ENCODE data around the gene DACT2. TPM values are rescaled to one million over a fixed set of nuclear protein-coding genes. Genes with fewer than 3 reads are reported as not detected.

DACT2 gene
- total RNA-seq, 1 experiment from 2014 or later = not detected

DNA sequence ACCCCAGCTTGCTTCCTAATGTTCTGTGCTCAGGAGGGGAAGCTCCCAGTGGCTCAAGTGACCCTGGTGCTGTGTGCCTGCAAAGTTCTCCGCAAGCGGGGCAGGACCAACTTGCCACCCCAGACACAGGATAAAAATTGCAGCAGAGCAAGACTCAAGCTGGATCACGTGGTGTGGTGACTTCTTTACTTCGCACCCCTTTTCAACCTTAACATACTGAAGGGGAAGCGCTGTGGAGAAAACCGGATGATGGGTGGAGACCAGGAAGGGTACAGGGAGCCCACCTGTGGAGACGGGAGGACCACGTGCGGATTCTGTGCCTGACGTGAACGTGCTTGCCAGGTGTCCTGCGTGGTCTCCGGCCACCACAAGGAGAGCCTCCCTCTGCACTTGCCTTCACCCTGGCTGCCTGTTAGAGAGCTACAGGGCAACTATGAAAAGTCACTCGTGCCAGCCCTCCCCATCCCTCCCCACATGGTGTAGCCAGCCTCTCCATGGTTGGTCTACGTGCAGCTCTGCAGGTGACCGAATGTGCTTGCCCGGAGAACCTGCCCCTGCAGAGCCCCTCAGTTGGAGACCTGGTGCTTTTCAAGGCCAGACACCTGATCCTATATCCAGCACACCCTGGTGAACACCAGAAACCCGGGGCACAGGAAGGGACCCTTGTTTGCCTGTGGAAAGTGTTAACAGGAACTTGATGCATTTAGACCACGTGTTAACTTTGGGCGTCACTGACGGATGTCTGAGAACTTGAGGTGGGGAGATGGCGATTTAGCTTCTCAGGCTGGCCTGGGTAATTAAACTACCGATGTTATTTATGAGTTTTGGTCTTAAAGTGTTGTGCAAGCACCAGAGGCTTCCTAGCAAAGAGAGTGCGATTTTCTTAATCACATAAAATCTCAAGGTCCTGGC is 23.9 kb upstream of the DACT2 start:
- no peaks in the 10 kb centered on the region; the same call in 1 of the 2 replicates for H3K9me3 ChIP-seq (replicated peaks)
- H3K27me3 ChIP-seq (replicated peaks) = no peaks in the 10 kb centered on the region
- no peaks in the 10 kb centered on the region for H3K4me1 ChIP-seq (replicated peaks)
- no peak for DNase-seq (ENCODE audit: low read depth in 1 of 2, low spot score in 2 of 2)
- no peak overlapping the region for H3K4me3 ChIP-seq
- no peak overlapping the region for H3K27ac ChIP-seq
- H3K36me3 ChIP-seq = no peaks in the 10 kb centered on the region

DNA sequence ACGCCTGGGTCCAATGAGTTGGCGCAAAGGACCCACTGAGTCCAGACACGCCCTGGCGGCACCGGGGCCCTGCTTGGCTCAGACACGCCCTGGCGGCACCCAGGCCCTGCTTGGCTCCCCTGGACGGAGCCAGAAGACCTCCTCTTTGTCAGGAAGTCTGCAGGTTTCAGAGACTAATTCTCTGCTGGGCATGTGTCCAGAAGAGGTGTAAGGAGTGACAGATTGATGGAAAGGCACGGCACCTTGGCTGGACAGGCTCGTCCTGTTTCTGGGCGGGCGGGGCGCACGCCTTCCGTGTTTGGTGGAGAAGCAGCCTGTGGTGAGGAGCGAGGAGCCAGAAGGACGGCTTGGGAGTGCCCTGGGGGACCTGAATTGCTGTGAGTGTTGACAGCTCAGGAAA is 23.1 kb upstream of the DACT2 start:
- Histone ChIP-seq H3K9me3 (replicated peaks) (no peaks in the 10 kb centered on the region; the same call in 1 of the 2 replicates), H3K27me3 (replicated peaks) (no peaks in the 10 kb centered on the region), H3K27ac (no peak overlapping the region), H3K4me1 (replicated peaks) (no peaks in the 10 kb centered on the region), H3K36me3 (no peaks in the 10 kb centered on the region), H3K4me3 (no peak overlapping the region)
- DNase-seq (ENCODE audit: low read depth in 1 of 2, low spot score in 2 of 2) = no peak

DNA sequence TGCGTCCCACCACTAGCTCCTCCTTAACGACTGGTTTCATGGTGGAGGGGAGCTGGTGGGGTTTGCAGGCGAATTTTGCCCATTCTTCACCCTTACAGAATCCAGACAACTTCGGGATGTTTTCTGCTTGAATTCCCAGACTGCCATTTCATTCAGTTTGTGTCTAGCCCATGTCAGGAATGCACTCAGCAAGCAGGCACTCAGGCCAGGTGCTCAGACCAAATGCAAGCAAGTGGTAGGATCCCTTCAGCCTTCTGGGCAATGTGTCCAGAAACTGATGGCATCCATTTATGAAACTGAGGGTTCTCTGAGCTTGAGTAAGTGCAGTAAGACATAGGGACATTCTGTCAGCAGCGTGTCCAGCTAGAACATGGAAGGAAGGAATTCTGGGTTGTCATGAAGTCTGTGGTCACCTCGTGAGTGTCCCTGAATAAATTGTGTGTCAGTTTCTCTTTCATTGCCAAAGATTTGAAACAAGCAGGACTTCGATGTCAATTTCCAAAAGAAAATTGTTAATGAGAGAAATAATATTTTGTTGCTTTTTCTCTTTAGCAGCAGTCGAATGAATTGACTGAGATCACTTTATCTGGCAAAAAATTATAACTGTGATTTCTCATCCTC is 21.8 kb upstream of the DACT2 start:
- Histone ChIP-seq H3K4me1 (replicated peaks) (no peaks in the 10 kb centered on the region), H3K27ac (no peak overlapping the region), H3K36me3 (no peaks in the 10 kb centered on the region), H3K4me3 (no peak overlapping the region), H3K27me3 (replicated peaks) (no peaks in the 10 kb centered on the region), H3K9me3 (replicated peaks) (peaks cover 3% of the 10 kb centered on the region; the same call in 1 of the 2 replicates)
- DNase-seq (ENCODE audit: low read depth in 1 of 2, low spot score in 2 of 2) = no peak

- H3K36me3 ChIP-seq = no peaks in the 10 kb centered on the region
- no peak overlapping the region for H3K27ac ChIP-seq
- DNase-seq (ENCODE audit: low read depth in 1 of 2, low spot score in 2 of 2) = no peak
- no peaks in the 10 kb centered on the region for H3K27me3 ChIP-seq (replicated peaks)
- no peaks in the 10 kb centered on the region for H3K4me1 ChIP-seq (replicated peaks)
- 0 out of 2 replicates have a peak, but pooled peaks cover 3% of the 10 kb centered on the region for H3K9me3 ChIP-seq (replicated peaks)
- H3K4me3 ChIP-seq = no peak overlapping the region
Measured at GRCh38 chr6:168340819-168341218, 21.2 kb upstream of the DACT2 start.

GRCh38 chr6:168338777-168339176 is 19.2 kb upstream of the DACT2 start:
- Histone ChIP-seq H3K4me1 (replicated peaks) (no peaks in the 10 kb centered on the region), H3K36me3 (no peaks in the 10 kb centered on the region), H3K27ac (no peak overlapping the region), H3K9me3 (replicated peaks) (0 out of 2 replicates have a peak, but pooled peaks cover 3% of the 10 kb centered on the region), H3K27me3 (replicated peaks) (no peaks in the 10 kb centered on the region), H3K4me3 (no peak overlapping the region)
- no peak for DNase-seq (ENCODE audit: low read depth in 1 of 2, low spot score in 2 of 2)

DNA sequence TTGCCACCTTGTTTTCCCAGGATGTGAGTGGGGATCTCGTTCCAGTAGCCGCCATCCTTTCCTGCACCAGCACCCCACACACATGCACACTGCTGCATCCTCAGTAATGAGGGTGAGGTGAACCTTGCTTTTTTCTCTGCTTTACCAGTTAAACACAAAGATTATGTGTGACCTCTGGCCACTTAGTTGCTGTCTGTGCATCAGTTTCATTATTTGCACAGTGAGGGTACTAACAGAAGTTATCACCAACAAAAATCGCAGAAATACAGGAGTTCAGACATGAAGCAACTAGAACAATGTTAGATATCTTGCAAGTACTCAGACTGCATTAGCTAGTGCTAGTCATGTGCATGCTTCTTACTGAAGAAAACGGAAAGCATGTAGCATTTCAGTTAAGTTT is 17.4 kb upstream of the DACT2 start:
- Histone ChIP-seq H3K27me3 (replicated peaks) (no peaks in the 10 kb centered on the region), H3K4me3 (no peak overlapping the region), H3K27ac (no peak overlapping the region), H3K36me3 (no peaks in the 10 kb centered on the region), H3K9me3 (replicated peaks) (0 out of 2 replicates have a peak, but pooled peaks cover 3% of the 10 kb centered on the region), H3K4me1 (replicated peaks) (no peaks in the 10 kb centered on the region)
- no peak for DNase-seq (ENCODE audit: low read depth in 1 of 2, low spot score in 2 of 2)

DNA sequence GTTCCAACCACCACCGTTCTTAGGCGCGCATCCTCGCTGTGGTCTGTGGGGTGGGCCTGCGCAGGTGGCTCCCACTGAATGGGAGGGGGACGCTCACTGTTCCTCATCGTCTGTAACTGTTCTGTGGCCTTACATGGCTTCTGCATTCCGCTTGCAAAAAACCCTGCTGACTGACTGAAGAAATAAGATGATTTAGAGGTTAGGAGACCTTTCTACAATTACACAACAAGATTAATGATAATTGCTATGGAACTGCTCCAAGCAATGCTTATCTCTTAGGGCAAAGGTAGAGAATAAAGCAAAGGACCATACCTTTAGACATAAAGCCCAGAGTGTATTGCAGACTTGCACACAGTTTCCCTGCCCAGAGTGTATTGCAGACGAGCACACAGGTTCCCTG is 14.4 kb upstream of the DACT2 start:
- DNase-seq (ENCODE audit: low read depth in 1 of 2, low spot score in 2 of 2) = no peak
- Histone ChIP-seq H3K4me3 (no peak overlapping the region), H3K4me1 (replicated peaks) (no peaks in the 10 kb centered on the region), H3K27me3 (replicated peaks) (no peaks in the 10 kb centered on the region), H3K9me3 (replicated peaks) (peaks cover 9% of the 10 kb centered on the region; the same call in 1 of the 2 replicates), H3K27ac (no peak overlapping the region), H3K36me3 (no peaks in the 10 kb centered on the region)

DNA sequence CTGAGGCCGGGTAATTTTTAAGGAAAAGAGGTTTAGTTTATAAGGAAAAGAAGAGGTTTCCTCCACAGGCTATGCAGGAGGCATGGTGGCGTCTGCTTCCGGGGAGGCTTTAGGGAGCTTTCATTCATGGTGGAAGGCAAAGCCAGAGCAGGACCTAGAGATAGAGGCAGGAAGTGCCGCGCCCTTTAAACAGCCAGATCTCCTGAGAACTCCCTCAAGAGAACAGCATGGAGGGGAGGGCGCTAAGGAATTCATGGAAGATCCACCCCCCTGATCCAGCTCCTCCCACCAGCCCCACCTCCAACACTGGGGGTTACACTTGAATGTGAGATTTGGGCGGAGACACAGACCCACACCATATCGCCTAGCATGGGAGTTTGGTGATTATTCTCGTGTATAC is 13.9 kb upstream of the DACT2 start:
- H3K4me1 ChIP-seq (replicated peaks) = no peaks in the 10 kb centered on the region
- H3K27me3 ChIP-seq (replicated peaks) = no peaks in the 10 kb centered on the region
- H3K9me3 ChIP-seq (replicated peaks) = peaks cover 9% of the 10 kb centered on the region; the same call in 1 of the 2 replicates
- H3K4me3 ChIP-seq = no peak overlapping the region
- H3K36me3 ChIP-seq = no peaks in the 10 kb centered on the region
- no peak for DNase-seq (ENCODE audit: low read depth in 1 of 2, low spot score in 2 of 2)
- H3K27ac ChIP-seq = no peak overlapping the region

DNA sequence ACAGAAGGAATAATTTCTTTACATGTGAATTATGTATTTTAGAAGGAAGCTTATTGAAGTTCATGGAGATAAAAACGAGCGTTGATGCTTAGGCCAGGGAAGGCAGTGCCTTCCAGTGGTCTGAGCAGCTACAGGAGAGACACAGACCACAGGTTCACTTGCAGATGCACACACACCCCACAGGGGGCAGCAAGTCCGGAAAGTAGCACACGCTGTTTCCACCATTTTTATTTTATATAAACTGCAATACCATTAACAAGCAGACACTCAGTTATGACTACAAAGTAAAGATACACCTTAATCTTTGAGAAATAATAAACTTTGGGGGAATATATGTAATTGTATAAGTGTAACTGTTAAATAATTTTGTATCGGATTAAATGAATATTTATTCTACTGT is 13.5 kb upstream of the DACT2 start:
- Histone ChIP-seq H3K9me3 (replicated peaks) (peaks cover 9% of the 10 kb centered on the region; the same call in 1 of the 2 replicates), H3K4me1 (replicated peaks) (no peaks in the 10 kb centered on the region), H3K27ac (no peak overlapping the region), H3K36me3 (no peaks in the 10 kb centered on the region), H3K27me3 (replicated peaks) (no peaks in the 10 kb centered on the region), H3K4me3 (no peak overlapping the region)
- DNase-seq (ENCODE audit: low read depth in 1 of 2, low spot score in 2 of 2) = no peak

- Histone ChIP-seq H3K9me3 (replicated peaks) (peaks cover 8% of the 10 kb centered on the region; the same call in 1 of the 2 replicates), H3K36me3 (no peaks in the 10 kb centered on the region), H3K4me1 (replicated peaks) (no peaks in the 10 kb centered on the region), H3K4me3 (no peak overlapping the region), H3K27ac (no peak overlapping the region), H3K27me3 (replicated peaks) (no peaks in the 10 kb centered on the region)
- no peak for DNase-seq (ENCODE audit: low read depth in 1 of 2, low spot score in 2 of 2)
Measured at GRCh38 chr6:168332020-168332419, 12.4 kb upstream of the DACT2 start.

DNA sequence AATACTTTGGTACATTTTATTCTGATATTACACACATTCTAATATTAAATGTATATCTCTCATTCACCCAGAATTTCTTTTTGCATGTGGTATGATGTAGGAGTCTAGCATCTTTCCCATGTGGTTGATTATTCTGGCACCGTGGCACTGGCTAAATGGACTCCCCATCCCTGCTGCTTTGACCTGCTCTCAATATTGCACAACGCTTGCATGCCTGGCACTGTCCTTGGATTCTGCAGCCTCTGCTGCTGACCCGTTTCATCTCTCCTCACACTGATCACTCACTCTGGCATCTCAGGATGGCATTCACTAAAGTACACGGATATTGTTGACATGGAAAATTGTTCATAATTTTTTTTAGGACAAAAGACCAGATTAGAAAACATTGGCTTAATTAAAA is 11.5 kb upstream of the DACT2 start:
- H3K27me3 ChIP-seq (replicated peaks) = no peaks in the 10 kb centered on the region
- no peak for DNase-seq (ENCODE audit: low read depth in 1 of 2, low spot score in 2 of 2)
- no peak overlapping the region for H3K27ac ChIP-seq
- H3K36me3 ChIP-seq = no peaks in the 10 kb centered on the region
- peaks cover 6% of the 10 kb centered on the region; the same call in 1 of the 2 replicates for H3K9me3 ChIP-seq (replicated peaks)
- no peaks in the 10 kb centered on the region for H3K4me1 ChIP-seq (replicated peaks)
- H3K4me3 ChIP-seq = no peak overlapping the region

DNA sequence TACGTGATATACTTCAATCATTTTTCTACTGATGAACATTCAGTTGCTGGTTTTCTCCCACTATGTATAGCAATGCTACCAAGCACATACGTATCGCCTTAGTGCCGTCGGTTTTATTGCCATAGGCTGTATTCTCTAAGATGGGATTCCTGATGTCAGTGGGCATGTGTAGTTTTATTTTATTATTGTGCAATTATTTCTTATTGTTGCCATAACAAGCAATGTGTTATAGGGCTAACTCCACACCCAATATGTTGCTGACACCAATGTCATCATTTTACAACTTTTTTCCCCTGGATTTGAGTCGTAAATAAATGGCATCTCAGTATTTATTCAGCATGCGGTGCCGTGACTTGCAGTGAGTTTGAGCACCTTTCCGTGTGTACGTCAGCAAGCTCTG is 10.8 kb upstream of the DACT2 start:
- H3K36me3 ChIP-seq = no peaks in the 10 kb centered on the region
- DNase-seq (ENCODE audit: low read depth in 1 of 2, low spot score in 2 of 2) = no peak

DNA sequence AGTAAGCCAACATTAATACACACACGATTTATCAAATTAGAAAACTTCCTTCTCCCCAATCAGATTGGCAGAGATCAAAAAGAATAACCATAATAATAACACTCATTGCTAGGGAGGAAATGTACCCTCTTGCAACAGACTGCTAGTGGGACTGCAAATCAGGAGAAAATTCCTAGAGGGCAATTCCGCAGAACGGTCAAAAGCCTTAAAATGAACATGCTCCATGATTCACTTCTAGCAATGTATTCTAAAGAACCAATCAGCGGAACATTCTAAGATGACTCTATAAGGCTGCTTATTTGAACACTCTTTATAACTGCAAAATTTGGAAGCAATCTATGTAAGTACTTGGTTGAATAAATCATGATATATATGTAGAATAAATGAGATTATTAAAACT is 8.5 kb upstream of the DACT2 start:
- DNase-seq (ENCODE audit: low read depth in 1 of 2, low spot score in 2 of 2) = no peak
- Histone ChIP-seq H3K9me3 (replicated peaks) (peaks cover 6% of the 10 kb centered on the region; the same call in 1 of the 2 replicates), H3K4me3 (no peak overlapping the region), H3K27ac (no peak overlapping the region), H3K4me1 (replicated peaks) (no peaks in the 10 kb centered on the region), H3K36me3 (no peaks in the 10 kb centered on the region), H3K27me3 (replicated peaks) (no peaks in the 10 kb centered on the region)

More for the DNA sequence above, 10.8 kb upstream of the DACT2 start:
- peaks cover 6% of the 10 kb centered on the region; the same call in 1 of the 2 replicates for H3K9me3 ChIP-seq (replicated peaks)
- H3K27me3 ChIP-seq (replicated peaks) = no peaks in the 10 kb centered on the region
- H3K27ac ChIP-seq = no peak overlapping the region
- no peaks in the 10 kb centered on the region for H3K4me1 ChIP-seq (replicated peaks)
- H3K4me3 ChIP-seq = no peak overlapping the region
